ENCODE measurements around the gene PSMB2. TPM values are rescaled to one million over a fixed set of nuclear protein-coding genes. Genes with fewer than 3 reads are reported as not detected.
A peak's percentile ranks its signal among the peaks of the same experiment; 100 is the strongest.

PSMB2 gene
- total and polyA plus RNA-seq, 2 of the 8 experiments (the other 6 are each of a cell fraction or from before 2014, with no cell fraction given), result 91.4 to 101 TPM

- no peak within 1 kb of the TSS for H4K91ac ChIP-seq (replicated peaks; ENCODE audit: insufficient read length, low read length)
- no peak within 1 kb of the TSS for H3K9ac ChIP-seq (replicated peaks in 1 of 4; ENCODE audit: extremely low read depth in 1 of 4, low read depth in 3 of 4, low read length in 3 of 4)
- POLR2A ChIA-PET (ENCODE audit: partially characterized antibody), result interaction anchor here (0.6 to 2.9 kb wide), 14 partner anchors 9 to 196 kb away, joined by 3 to 13 read pairs (median 4); partner anchors contain the start of genes C1orf216, CLSPN, KIAA0319L and NCDN
- H3K79me1 ChIP-seq (ENCODE audit: low read depth, low read length), result no peaks in the 10 kb centered on the region
- FAIRE-seq, result no peak
- H3K56ac ChIP-seq (replicated peaks; ENCODE audit: insufficient read length, low read depth, low read length), result no peak within 1 kb of the TSS
- no peak within 1 kb of the TSS for H2BK120ac ChIP-seq (replicated peaks; ENCODE audit: low read depth, low read length)
- H3K23ac ChIP-seq (ENCODE audit: insufficient read length), result no peak within 1 kb of the TSS
- peak in 1 of 2 experiments; percentile 81 for DNase-seq (ENCODE audit: low read depth in 1 of 2, low spot score in 2 of 2)
- H2AFZ ChIP-seq (ENCODE audit: low read length), result no peak within 1 kb of the TSS
- no peaks in the 10 kb centered on the region for H3K79me2 ChIP-seq (ENCODE audit: control insufficient read depth in 1 of 2, insufficient read depth in 2 of 2, low read length in 2 of 2)
- H3K14ac ChIP-seq (ENCODE audit: insufficient read length), result no peak within 1 kb of the TSS
- H3K18ac ChIP-seq (ENCODE audit: extremely low read depth, low read length), result no peak within 1 kb of the TSS; the same call in 1 of the 2 replicates
- peaks cover 0 to 11% (median 0%) of the 10 kb centered on the region in 4 experiments; a peak in 1 of 8 replicates for H3K36me3 ChIP-seq (ENCODE audit: control insufficient read depth in 2 of 4, insufficient read depth in 4 of 4, low read length in 3 of 4)
- no peak within 1 kb of the TSS for H2BK5ac ChIP-seq (ENCODE audit: low read depth, low read length)
- H3K4me1 ChIP-seq (replicated peaks in 1 of 4; ENCODE audit: control insufficient read depth in 3 of 4, insufficient read depth in 4 of 4, low read length in 3 of 4), result peaks cover 7 to 20% (median 14%) of the 10 kb centered on the region in 4 experiments
- peaks cover 25% of the 10 kb centered on the region for H3K23me2 ChIP-seq (ENCODE audit: low read depth, low read length)
- no peaks in the 10 kb centered on the region for H3K9me3 ChIP-seq (ENCODE audit: insufficient read depth in 2 of 2, low read depth in 1 of 2, low read length in 1 of 2)
- CTCF ChIA-PET (ENCODE audit: partially characterized antibody), result interaction anchor here (0.6 to 8.5 kb wide), 12 partner anchors 7 to 202 kb away, joined by 3 to 81 read pairs (median 5); partner anchors contain the start of gene C1orf216
- no peak within 1 kb of the TSS for H2BK15ac ChIP-seq (ENCODE audit: low read length)
- no peak within 1 kb of the TSS for H3K27ac ChIP-seq (ENCODE audit: low read depth, low read length)
- H3K27me3 ChIP-seq (replicated peaks in 1 of 4; ENCODE audit: control insufficient read depth in 3 of 4, extremely low read depth in 1 of 4, insufficient read depth in 3 of 4, low read length in 3 of 4), result peaks cover 63 to 92% (median 83%) of the 10 kb centered on the region in 4 experiments
- no peak within 1 kb of the TSS for H2BK12ac ChIP-seq (ENCODE audit: low read depth, low read length)
- H2AK5ac ChIP-seq (ENCODE audit: low read depth, low read length), result no peak within 1 kb of the TSS
- H4K5ac ChIP-seq (ENCODE audit: insufficient read length, low read depth, low read length), result no peak within 1 kb of the TSS
- 2% methylated on average over 93 of the region's 95 CpGs; no CpG with 5 or more reads in 1 of the 2 experiments for WGBS, 2 experiments (ENCODE audit: extremely low coverage in 1 of 2, insufficient coverage in 1 of 2, insufficient read length in 1 of 2, insufficient replicate concordance in 2 of 2, low coverage in 1 of 2, low lambda C conversion rate in 2 of 2, missing lambda C conversion rate in 1 of 2)
- peak within 1 kb of the TSS; percentile 7 for H4K8ac ChIP-seq (ENCODE audit: extremely low read depth, insufficient read depth, low read length)
- H4K20me1 ChIP-seq (replicated peaks in 1 of 2; ENCODE audit: control insufficient read depth in 1 of 2, insufficient read depth in 2 of 2, low read length in 2 of 2), result peaks cover 0 to 20% of the 10 kb centered on the region in 2 experiments
- peak within 1 kb of the TSS; percentile 40 to 67 (median 60) for H3K4me3 ChIP-seq (ENCODE audit: extremely low read depth in 1 of 4, insufficient read depth in 2 of 4, low read depth in 3 of 4, low read length in 4 of 4)
- no peak within 1 kb of the TSS for H3K4ac ChIP-seq (replicated peaks; ENCODE audit: insufficient read length, low read depth, low read length)
- H3K4me2 ChIP-seq (ENCODE audit: insufficient read depth in 1 of 2, low read depth in 2 of 2, low read length in 2 of 2), result peak within 1 kb of the TSS; percentile 84 to 88
- H2BK20ac ChIP-seq (ENCODE audit: low read length), result no peak within 1 kb of the TSS
- TF ChIP-seq SP1 (IDR thresholded peaks at IDR 0.05; ENCODE audit: low read depth, low read length) (no peak), EP300 (IDR thresholded peaks at IDR 0.05; ENCODE audit: borderline replicate concordance in 1 of 2, low read depth in 2 of 2, low read length in 2 of 2) (no peak), NANOG (IDR thresholded peaks at IDR 0.05; ENCODE audit: insufficient read depth, low read depth, low read length, poor library complexity, severe bottlenecking) (no peak), RBBP5 (IDR thresholded peaks at IDR 0.05; ENCODE audit: borderline replicate concordance, low read depth, low read length) (0 out of 2 replicates have a peak, but pooled peaks have one; percentile 49), EZH2 (IDR thresholded peaks at IDR 0.05; ENCODE audit: low read depth, low read length, severe bottlenecking) (peak; percentile 92), CTBP2 (IDR thresholded peaks at IDR 0.05; ENCODE audit: borderline replicate concordance, insufficient read depth, insufficient read length, low read length) (no peak), RXRA (IDR thresholded peaks at IDR 0.05; ENCODE audit: insufficient read depth, low read depth, low read length) (no peak), BACH1 (IDR thresholded peaks at IDR 0.05; ENCODE audit: low read length) (no peak), SP2 (IDR thresholded peaks at IDR 0.05; ENCODE audit: low read length) (no peak), KDM4A (IDR thresholded peaks at IDR 0.05; ENCODE audit: low read depth, low read length, severe bottlenecking) (peak; percentile 67)
Observed at GRCh38 chr1:35573198-35574124, 67.9 kb downstream of the PSMB2 start, which contains the start of gene TFAP2E. Gene TFAP2E (plus strand): TSS chr1:35573314. CDS start chr1:35573578, 264 bp downstream.

Measured in H1 (cell line).